Keratinocyte (primary cell): ENCODE data around the gene RBMS3. TPM values are rescaled to one million over a fixed set of nuclear protein-coding genes. Genes with fewer than 3 reads are reported as not detected.
"Not testable (repeated sequence)": the region's sequence is repeated elsewhere in the genome, so short reads cannot be mapped to it uniquely, and the experiment has no call there.

Experiments
- DNase-seq: peaks from one replicate; pipeline ENCODE4 v3.0.0-alpha.2; 2011; ENCODE audit warnings: low read depth, missing footprints, low spot score
- FAIRE-seq: peaks from 2 replicates; lab custom pipeline; 2011; peaks lifted over from hg19 to GRCh38; lab: Jason Lieb, UNC
- H2AFZ ChIP-seq: 2 replicates; pipeline ENCODE4 v1.6.0; 2012; ENCODE audit warnings: low read length, control low read depth, inconsistent platforms; ENCODE audit not compliant: control insufficient read depth
- H3K27ac ChIP-seq: 2 replicates; pipeline ENCODE4 v1.5.1; 2011; ENCODE audit warnings: low read length; ENCODE audit not compliant: control insufficient read depth, insufficient read depth
- H3K27me3 ChIP-seq: 3 replicates; pipeline ENCODE4 v1.6.0; 2011; ENCODE audit warnings: low read length; ENCODE audit not compliant: control insufficient read depth, insufficient read depth; ENCODE audit errors: extremely low read depth
- H3K36me3 ChIP-seq, 2 experiments: 2 replicates in 1 of 2; 3 replicates in 1 of 2; pipeline ENCODE4 v1.5.1; 2011; ENCODE audit warnings: low read length in 2 of 2, mild to moderate bottlenecking in 1 of 2; ENCODE audit not compliant: control insufficient read depth in 2 of 2, insufficient read depth in 2 of 2; ENCODE audit errors: extremely low read depth in 1 of 2
- H3K4me1 ChIP-seq: 3 replicates; pipeline ENCODE4 v1.5.1; 2011; ENCODE audit warnings: low read length; ENCODE audit not compliant: control insufficient read depth, insufficient read depth; ENCODE audit errors: extremely low read depth
- H3K4me2 ChIP-seq: 3 replicates; pipeline ENCODE4 v1.6.0; 2011; ENCODE audit warnings: low read depth, low read length; ENCODE audit not compliant: control insufficient read depth, insufficient read depth; ENCODE audit errors: extremely low read depth
- H3K4me3 ChIP-seq, 3 experiments: fragments of 200-600 bp in 1 of 3; sonication (generic) in 1 of 3; 2 replicates in 2 of 3; 3 replicates in 1 of 3; pipeline ENCODE4 v1.5.1; 2011 to 2016; ENCODE audit warnings: low read length in 3 of 3, mild to moderate bottlenecking in 3 of 3, control low read depth in 2 of 3, inconsistent platforms in 1 of 3, low read depth in 1 of 3, mixed read lengths in 1 of 3, mixed run types in 1 of 3, moderate library complexity in 1 of 3; ENCODE audit not compliant: control insufficient read depth in 2 of 3, insufficient read depth in 2 of 3; ENCODE audit errors: extremely low read depth in 1 of 3
- H3K79me2 ChIP-seq: 2 replicates; pipeline ENCODE4 v1.6.0; 2012; ENCODE audit warnings: low read length; ENCODE audit not compliant: control insufficient read depth, insufficient read depth
- H3K9ac ChIP-seq: 3 replicates; pipeline ENCODE4 v1.6.0; 2011; ENCODE audit warnings: low read length; ENCODE audit not compliant: control insufficient read depth, insufficient read depth; ENCODE audit errors: extremely low read depth
- H3K9me1 ChIP-seq: 3 replicates; pipeline ENCODE4 v1.6.0; 2011; ENCODE audit warnings: low read length; ENCODE audit not compliant: control insufficient read depth, insufficient read depth; ENCODE audit errors: extremely low read depth
- H3K9me3 ChIP-seq: 2 replicates; pipeline ENCODE4 v1.5.1; 2012; ENCODE audit warnings: low read depth, low read length; ENCODE audit not compliant: control insufficient read depth
- H4K20me1 ChIP-seq: 3 replicates; pipeline ENCODE4 v1.6.0; 2011; ENCODE audit warnings: low read length; ENCODE audit not compliant: control insufficient read depth, insufficient read depth; ENCODE audit errors: extremely low read depth
- EZH2 ChIP-seq: IDR thresholded peaks from one replicate; pipeline ENCODE4 v1.6.1; 2012; ENCODE audit warnings: inconsistent platforms, mild to moderate bottlenecking, low read length, moderate library complexity
- dilution Hi-C: fragments of 300-500 bp; cut with MboI; formaldehyde crosslinking; loops from one replicate; pipeline ENCODE4 v1.7.0; 2020; ENCODE audit warnings: low sequenced_read_pairs; ENCODE audit not compliant: extremely low pct_ligation_motif_present
- polyA plus RNA-seq, 5 experiments: library from polyadenylated mRNA; depleted of rRNA in 3 of 5; stranded (reverse) in 3 of 5; stranded (forward) in 1 of 5; unstranded in 1 of 5; fragments of >200 nt; gene quantifications; 1 replicate in 1 of 5; 2 replicates in 3 of 5; 3 replicates in 1 of 5; pipeline versions ENCODE4 v1.2.1 to v1.2.3, GENCODE V29; 2011 to 2012; ENCODE audit warnings: missing spikeins in 2 of 5, low read depth in 1 of 5, low replicate concordance in 1 of 5
- TF ChIP-seq, protein P1 (sequence below), 3 experiments: IDR thresholded peaks in 1 of 3; conservative IDR thresholded peaks in 1 of 3; optimal IDR thresholded peaks in 1 of 3; 2 replicates in 2 of 3; 3 replicates in 1 of 3; pipeline versions ENCODE3 to v1.5.1; 2011; ENCODE audit warnings: low read length in 3 of 3, mild to moderate bottlenecking in 3 of 3, moderate library complexity in 2 of 3, control low read depth in 1 of 3, inconsistent platforms in 1 of 3; ENCODE audit not compliant: insufficient read depth in 2 of 3; ENCODE audit errors: extremely low read depth in 1 of 3

The RBMS3 gene
- polyA plus RNA-seq, 1 donor (not counting 4 experiments of a cell fraction or from before 2014, with no cell fraction given): 2.3 TPM

DNA sequence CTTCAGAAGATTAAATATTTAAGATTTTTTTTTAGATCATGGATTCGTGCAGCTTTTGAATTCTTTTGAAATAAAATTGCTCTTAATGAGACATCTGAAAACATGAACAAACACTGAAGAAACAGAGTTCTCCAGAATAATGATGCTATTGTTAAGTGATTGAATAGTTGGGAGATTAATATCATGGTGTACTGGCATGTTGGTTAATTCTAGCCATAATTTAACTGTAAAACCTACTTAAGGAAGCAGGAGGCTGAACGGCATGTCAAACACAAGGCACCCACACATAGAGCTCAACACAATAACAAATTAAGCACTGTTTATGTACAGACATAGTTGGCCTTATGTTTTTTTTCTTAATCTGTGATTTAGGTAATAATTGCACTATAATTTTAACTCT lies 185.6 kb downstream of the RBMS3 start:
- H3K9me1 ChIP-seq: no peaks in the 10 kb centered on the region
- no peak overlapping the region for H2AFZ ChIP-seq
- H3K4me1 ChIP-seq: no peaks in the 10 kb centered on the region
- H3K9ac ChIP-seq: no peak overlapping the region
- H3K4me3 ChIP-seq: no peak overlapping the region
- no peaks in the 10 kb centered on the region for H3K9me3 ChIP-seq
- H4K20me1 ChIP-seq: no peaks in the 10 kb centered on the region
- H3K4me2 ChIP-seq: no peak overlapping the region
- no peak for FAIRE-seq
- H3K79me2 ChIP-seq: no peaks in the 10 kb centered on the region
- TF ChIP-seq EZH2: no peak
- TF ChIP-seq, protein P1, sequence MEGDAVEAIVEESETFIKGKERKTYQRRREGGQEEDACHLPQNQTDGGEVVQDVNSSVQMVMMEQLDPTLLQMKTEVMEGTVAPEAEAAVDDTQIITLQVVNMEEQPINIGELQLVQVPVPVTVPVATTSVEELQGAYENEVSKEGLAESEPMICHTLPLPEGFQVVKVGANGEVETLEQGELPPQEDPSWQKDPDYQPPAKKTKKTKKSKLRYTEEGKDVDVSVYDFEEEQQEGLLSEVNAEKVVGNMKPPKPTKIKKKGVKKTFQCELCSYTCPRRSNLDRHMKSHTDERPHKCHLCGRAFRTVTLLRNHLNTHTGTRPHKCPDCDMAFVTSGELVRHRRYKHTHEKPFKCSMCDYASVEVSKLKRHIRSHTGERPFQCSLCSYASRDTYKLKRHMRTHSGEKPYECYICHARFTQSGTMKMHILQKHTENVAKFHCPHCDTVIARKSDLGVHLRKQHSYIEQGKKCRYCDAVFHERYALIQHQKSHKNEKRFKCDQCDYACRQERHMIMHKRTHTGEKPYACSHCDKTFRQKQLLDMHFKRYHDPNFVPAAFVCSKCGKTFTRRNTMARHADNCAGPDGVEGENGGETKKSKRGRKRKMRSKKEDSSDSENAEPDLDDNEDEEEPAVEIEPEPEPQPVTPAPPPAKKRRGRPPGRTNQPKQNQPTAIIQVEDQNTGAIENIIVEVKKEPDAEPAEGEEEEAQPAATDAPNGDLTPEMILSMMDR (optimal IDR thresholded peaks at IDR 0.05 in 1 of 3, IDR thresholded peaks at IDR 0.05 in 1 of 3, conservative IDR thresholded peaks at IDR 0.05 in 1 of 3; ENCODE audit: extremely low read depth in 1 of 3, insufficient read depth in 2 of 3, low read length in 3 of 3): no peak
- H3K36me3 ChIP-seq: no peaks in the 10 kb centered on the region
- H3K27ac ChIP-seq: no peak overlapping the region
- no peaks in the 10 kb centered on the region for H3K27me3 ChIP-seq
- DNase-seq: no peak
- dilution Hi-C loops: no loop called here

DNA sequence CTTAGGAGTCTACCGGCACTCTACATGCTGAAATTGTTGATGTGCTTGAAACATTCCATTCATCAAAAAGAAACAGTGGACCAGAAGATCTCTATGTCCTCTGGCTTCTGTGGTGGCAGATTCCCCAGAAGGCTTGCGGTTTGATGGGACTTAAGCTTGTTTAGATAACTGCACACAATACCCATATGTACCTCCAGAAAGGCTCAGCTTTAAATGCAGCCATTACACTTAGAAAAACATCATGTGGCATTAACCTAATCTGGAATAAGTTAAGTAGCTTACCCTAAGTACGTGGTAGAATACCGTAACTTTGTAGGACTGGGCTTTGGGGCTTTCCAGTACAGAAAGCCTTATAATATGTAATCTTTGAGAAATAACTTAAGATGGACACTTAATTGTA lies 187.3 kb downstream of the RBMS3 start:
- Histone ChIP-seq H3K9me3 (no peaks in the 10 kb centered on the region), H3K27ac (no peak overlapping the region), H3K79me2 (no peaks in the 10 kb centered on the region), H3K9me1 (no peaks in the 10 kb centered on the region), H4K20me1 (no peaks in the 10 kb centered on the region), H3K4me1 (no peaks in the 10 kb centered on the region), H3K9ac (no peak overlapping the region), H3K36me3 (no peaks in the 10 kb centered on the region), H2AFZ (no peak overlapping the region), H3K27me3 (no peaks in the 10 kb centered on the region), H3K4me3 (no peak overlapping the region), H3K4me2 (no peak overlapping the region)
- DNase-seq (no peak), FAIRE-seq (no peak)
- dilution Hi-C loops: no loop called here
- TF ChIP-seq EZH2: no peak
- TF ChIP-seq, protein P1 (optimal IDR thresholded peaks at IDR 0.05 in 1 of 3, IDR thresholded peaks at IDR 0.05 in 1 of 3, conservative IDR thresholded peaks at IDR 0.05 in 1 of 3; ENCODE audit: extremely low read depth in 1 of 3, insufficient read depth in 2 of 3, low read length in 3 of 3): no peak

DNA sequence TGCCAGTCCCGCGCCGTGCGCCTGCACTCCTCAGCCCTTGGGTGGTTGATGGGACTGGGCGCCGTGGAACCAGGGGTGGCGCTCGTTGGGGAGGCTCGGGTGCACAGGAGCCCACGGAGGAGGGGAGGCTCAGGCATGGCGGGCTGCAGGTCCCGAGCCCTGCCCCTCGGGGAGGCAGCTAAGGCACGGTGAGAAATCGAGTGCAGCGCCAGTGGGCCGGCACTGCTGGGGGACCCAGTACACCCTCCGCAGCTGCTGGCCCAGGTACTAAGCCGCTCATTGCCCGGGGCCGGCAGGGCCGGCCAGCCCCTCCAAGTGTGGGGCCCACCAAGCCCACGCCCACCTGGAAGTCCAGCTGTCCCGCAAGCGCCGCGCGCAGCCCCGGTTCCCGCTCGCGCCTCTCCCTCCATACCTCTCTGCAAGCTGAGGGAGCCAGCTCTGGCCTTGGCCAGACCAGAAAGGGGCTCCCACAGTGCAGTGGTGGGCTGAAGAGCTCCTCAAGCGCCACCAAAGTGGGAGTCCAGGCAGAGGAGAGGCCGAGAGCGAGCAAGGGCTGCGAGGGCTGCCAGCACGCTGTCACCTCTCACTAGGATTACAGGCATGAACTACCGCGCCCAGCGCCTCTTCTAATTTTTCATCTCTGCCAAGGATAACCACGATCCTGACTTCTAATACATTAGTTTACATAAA lies 192.8 kb downstream of the RBMS3 start:
- DNase-seq, H3K9me1 ChIP-seq, H3K4me3 ChIP-seq, H3K27ac ChIP-seq, H3K27me3 ChIP-seq, H3K4me1 ChIP-seq, H3K9me3 ChIP-seq, H3K9ac ChIP-seq, FAIRE-seq, H2AFZ ChIP-seq, H4K20me1 ChIP-seq, H3K36me3 ChIP-seq, H3K79me2 ChIP-seq, H3K4me2 ChIP-seq, dilution Hi-C loops: not testable (repeated sequence)
